GM21360 (cell line): Measurements from ENCODE around the gene GRIN1.
"Not testable (repeated sequence)": the region's sequence is repeated elsewhere in the genome, so short reads cannot be mapped to it uniquely, and the experiment has no call there.

Source experiments
- ATAC-seq: cut with Tn5 transposase; IDR thresholded peaks from one replicate; pipeline ENCODE4 v1.9.1; 2021; ENCODE audit warnings: mild to moderate bottlenecking, moderate library complexity; ENCODE audit not compliant: unreplicated experiment

GRIN1 gene

DNA sequence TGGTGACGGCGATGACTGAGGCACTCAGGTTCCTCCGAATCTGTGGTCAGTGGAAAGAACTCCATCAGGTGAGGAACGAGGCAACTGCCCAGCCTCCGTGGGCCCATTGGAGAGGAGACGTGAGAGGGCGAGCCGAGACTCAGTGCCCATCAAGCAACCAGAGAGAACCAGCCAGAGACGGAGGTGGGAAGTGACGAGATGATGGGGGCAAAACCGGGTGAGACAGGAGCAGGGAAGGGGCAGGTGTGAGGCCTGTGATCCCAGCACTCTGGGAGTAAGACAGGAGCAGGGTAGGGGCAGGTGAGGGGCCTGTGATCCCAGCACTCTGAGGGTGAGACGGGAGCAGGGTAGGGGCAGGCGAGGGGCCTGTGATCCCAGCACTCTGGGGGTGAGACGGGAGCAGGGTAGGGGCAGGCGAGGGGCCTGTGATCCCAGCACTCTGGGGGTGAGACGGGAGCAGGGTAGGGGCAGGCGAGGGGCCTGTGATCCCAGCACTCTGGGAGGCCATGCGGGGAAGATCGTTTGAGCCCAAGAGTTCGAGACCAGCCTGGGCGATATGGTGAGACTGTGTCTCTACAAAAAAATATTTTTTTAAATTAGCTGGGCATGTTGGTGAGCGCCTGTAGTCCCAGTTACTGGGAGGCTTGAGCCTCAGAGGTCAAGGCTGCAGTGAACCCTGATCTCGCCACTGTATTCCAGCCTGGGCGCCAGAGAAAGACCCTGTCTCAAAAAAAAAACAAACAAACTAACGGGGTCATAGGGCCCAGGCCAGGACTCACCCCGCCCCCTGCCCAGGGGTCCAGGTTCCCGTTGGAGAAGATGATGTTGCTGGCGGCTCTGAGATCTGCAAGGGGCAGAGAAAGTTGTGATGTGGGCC, 27.8 kb upstream of the GRIN1 start:
- ATAC-seq: no peak

DNA sequence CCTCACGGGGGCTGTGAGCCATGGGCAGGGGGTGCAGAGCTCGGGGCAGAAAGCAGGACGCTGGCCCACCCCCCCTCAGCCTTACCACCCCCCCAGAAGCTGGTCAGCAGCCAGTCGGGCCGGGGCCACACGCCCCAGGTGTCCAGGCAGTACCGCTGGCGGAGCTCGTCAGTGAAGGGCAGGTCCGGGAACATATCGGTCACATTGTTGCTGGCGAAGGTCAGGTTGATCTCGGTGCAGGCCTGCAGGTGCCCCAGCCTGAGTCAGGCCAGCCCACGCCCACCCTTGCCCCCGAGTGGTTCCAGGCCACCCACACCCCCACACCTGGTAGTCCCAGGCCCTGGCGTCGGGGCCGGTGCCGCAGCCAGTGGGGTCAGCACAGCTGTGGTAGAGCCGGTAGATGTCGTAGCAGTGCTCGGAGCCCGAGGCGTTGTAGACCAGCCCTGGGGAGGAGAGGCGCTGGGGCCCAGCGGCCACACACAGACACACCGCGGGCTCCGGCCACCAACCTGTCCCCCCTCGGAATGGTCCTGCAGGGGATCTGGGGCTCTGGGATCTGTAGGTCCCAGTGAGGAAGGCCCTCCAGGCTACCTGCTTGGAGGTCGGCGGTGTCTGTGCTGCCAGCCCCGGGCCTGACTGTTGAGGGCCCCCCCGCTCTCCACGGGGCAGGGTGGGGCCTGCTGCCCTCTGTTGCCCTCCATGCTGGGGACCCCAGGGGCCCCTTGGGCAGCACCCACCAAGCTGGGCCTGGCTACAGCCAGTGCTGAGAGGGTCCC, 27.0 kb upstream of the GRIN1 start:
- ATAC-seq: no peak

DNA sequence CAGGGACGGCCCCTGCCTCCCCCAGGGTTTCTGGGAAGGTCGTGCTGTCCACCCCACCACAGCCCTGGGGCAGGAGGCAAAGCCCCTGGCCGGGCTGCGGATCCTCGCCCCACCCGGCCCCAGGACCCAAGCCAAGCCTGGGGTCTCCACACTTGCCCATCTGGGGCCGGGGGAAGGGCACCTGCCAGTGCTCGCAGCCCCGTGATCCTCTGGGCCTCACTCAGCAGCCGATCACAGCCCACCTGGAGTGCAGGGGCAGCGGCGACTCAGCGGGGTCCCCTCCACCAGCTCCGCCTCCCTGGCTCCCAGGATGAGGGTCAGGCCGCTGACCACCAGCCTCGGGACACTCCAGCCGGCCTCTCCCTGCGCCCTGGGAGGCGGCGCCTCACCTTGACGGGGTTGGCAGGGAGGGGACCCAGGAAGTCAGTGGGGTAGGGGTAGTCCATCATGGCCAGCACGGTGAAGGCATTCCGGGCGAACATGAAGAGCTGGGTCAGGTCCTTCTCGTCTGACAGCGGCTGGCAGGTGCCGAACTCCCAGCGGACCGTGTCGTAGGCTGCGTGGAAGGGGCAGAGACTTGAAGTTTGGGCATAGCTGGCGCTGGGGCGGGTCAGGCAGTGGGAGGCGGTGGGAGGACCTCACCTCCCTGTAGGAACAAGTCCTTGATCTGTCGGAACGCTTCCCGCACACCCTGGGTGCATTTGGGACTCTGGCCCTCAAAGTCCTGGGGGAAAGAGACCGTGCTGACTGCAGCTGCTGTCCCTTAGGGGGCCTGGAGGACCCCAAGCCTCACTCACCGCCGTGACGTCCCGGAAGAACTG, 26.2 kb upstream of the GRIN1 start:
- no peak for ATAC-seq

DNA sequence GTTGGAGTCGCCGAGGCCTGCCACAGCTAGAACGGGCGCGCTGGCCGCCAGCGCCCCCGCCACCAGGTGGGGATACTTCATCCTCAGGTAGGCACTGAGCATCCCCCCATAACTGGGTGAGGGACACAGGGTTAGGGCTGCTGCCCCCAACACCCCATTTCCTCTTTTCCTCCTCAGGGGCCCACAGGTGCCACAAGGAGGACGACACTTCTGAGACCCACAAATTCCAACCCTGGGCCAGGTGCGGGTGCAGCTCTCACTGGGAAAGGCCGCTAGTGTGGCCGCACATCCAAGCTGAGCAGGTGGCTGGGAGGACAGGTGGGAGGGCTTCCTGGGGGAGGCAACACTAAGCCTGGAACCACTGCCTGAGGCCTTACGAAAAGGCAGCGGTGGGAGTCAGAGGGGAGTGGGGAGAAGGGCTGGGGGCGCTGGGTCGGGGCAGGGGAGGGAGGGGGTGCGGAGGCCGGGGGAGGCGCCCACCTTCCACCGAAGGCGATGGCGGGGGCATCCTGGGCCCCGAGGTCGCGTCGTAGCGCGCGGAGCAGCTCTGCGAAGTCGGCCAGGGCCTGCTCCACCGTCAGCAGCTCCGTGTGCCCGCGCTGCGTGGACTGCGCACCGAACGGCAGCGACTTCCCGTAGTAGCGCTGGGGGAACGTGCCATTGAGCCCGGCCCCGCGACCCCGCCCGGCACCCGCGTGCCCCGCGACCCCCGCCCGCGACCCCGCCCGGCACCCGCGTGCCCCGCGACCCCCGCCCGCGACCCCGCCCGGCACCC, 25.4 kb upstream of the GRIN1 start:
- ATAC-seq: no peak

DNA sequence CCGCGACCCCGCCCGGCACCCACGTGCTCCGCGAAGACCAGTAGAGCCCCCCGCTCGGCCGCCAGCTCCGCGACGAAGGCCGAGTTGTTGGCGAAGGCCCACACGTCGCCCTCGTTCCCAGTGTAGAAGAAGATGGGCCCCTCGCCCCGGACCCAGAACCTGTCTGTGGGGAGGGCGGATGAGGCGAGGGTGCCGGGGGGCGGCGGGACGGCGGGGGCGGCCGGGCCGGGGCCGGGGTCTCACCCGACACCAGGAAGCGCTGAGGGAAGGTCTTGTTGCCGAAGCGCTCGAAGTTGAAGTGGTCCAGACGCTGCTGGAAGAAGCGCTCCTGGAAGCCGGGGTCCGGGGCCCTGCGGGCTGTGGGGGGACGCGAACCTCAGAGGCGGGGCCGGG, 24.7 kb upstream of the GRIN1 start:
- no peak for ATAC-seq

DNA sequence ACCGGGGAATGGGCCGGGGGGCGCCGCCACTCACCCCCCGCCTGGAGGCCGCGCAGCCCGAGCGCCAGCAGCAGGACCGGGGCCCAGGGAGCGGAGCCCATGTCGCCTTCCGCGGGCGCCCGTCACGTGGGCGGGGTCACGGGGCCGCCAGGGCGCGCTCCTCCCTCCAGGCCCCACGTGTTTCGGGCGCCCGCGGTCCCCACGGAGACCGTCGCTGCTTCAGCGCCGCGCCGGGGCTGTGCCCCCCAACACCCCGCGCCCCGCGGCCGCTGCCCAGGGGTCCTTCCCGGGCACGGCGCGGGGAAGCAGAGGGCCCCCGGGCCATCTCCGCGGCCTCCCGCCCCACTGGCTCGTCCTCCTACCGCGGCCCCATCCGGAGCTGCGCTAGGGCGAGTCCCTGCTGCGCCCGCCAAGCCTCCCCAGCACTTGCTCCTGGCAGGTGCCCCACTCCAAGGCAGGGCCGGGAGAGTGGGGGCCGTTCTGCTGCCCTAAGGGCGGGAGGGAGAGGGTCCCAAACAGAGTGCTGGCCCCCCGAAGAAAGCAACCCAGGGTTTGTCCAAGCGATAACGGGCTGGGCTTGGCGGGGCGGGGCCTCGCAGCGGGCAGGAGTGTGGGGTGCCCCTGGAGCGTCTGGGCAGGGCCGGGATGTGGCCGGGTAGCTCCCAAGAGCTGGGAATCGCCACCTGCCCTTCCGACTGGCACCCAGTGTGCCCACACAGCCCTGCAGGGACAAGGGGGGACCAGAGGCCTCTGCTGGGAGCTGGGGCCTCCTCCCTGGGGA, 24.2 kb upstream of the GRIN1 start, which contains the start of gene DPP7:
Gene DPP7, minus strand, starts transcription at position 121 of the 781 bp plus-strand sequence. Its CDS starts 20 bp downstream, at position 101.
- peak; percentile 62 for ATAC-seq

DNA sequence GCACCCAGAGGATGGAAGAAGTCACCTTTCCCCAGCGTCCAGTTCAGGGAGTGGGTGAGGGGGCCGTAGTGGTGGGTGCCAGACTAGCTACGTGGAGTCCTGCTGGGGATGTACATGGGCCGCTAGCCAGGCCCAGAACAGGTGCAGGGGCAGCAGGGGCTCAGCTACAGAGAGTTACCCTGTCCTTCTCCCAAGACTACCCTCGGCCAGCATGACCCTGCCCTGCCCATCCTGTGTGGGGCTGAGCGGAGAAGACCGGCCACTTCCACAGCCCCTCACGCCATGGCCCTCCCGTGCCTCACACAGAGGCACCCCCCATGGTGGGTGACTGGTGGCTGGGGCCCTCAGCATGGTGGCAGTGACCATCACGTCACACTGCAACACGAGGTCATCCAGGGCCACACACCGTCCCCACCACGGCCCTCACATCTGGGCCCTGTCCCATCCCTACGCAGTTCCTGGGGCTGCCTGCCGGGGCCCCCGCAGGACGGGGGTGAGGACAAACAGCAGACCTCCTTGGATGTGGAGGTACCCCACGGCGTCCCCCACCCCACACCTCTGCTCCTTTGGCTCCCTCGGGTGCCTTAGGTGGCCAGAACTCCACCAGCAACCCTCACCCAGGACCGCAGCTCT, 23.4 kb upstream of the GRIN1 start:
- no peak for ATAC-seq

DNA sequence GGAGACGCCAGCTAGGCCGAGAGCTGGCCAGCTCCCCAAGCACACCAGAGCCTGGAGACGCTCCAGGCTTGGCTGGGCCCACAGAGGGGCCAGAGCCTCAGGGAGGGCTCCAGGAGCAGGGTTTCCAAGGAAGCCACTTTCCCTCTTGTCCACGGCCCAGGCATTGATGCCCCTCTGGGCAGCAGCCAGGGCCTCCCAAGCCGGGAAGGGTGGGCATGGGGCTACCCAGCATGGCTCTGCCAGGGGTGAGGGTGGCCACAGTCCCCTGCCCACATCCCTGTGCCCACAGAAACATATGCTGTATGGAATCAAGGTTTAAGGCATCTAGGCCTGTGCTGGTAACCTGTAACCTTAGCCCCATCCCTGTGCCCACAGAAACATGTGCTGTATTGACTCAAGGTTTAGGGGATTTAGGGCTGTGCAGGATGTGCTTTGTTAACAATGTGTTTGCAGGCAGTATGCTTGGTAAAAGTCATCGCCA, 22.9 kb upstream of the GRIN1 start:
- ATAC-seq: no peak

DNA sequence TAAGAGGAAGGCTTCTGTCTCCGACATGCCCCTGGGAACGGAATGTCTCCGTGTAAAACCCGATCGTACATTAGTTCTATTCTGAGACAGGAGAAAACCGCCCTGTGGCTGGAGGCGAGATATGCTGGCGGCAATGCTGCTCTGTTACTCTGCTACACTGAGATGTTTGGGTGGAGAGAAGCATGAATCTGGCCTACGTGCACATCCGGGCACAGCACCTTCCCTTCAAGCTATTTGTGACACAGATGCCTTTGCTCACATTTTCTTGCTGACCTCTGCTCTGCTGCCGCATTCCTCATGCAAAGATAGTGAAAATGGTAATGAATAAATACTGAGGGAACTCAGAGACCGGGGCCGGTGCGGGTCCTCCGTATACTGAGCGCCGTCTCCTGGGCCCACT, 22.2 kb upstream of the GRIN1 start:
- ATAC-seq: no peak

DNA sequence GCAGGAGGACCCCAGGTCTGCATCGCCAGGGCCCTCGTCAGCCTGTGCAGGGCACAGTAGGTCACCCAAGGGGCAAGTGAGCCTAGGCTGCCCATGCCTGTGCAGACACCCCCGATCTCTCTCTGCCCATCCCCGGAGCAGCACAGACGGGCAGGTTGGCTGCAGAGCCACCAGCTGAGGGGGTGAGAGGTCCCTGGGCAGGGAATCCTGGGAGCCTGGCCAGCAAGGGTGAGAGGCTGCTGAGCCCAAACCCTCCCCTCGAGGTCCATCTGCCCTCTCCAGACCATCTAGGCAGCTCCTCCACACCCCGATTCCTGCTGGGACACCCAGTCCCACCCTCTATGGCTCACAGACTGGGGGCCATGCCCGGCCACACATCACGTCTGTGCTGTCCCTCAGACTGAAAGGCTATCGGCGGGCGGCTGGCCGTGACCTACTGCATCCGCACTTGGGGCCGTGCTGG, 21.7 kb upstream of the GRIN1 start:
- ATAC-seq: no peak

DNA sequence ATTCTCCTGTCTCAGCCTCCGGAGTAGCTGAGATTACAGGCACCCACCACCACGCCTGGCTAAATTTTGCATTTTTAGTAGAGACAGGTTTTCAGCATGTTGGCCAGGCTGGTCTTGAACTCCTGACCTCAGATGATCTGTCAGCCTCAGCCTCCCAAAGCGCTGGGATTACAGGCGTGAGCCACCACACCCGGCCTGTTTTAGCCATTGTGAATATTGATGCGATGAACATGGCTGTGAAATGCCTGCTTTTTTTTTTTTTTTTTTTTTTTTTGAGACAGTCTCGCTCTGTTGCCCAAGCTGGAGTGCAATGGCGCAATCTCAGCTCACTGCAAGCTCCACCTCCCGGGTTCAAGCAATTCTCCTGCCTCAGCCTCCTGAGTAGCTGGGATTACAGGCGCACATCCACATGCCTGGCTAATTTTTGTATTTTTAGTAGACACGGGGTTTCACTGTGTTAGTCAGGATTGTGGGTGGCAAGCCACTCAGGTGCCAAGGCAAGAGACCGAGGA, 20.8 kb upstream of the GRIN1 start:
- ATAC-seq: not testable (repeated sequence)

DNA sequence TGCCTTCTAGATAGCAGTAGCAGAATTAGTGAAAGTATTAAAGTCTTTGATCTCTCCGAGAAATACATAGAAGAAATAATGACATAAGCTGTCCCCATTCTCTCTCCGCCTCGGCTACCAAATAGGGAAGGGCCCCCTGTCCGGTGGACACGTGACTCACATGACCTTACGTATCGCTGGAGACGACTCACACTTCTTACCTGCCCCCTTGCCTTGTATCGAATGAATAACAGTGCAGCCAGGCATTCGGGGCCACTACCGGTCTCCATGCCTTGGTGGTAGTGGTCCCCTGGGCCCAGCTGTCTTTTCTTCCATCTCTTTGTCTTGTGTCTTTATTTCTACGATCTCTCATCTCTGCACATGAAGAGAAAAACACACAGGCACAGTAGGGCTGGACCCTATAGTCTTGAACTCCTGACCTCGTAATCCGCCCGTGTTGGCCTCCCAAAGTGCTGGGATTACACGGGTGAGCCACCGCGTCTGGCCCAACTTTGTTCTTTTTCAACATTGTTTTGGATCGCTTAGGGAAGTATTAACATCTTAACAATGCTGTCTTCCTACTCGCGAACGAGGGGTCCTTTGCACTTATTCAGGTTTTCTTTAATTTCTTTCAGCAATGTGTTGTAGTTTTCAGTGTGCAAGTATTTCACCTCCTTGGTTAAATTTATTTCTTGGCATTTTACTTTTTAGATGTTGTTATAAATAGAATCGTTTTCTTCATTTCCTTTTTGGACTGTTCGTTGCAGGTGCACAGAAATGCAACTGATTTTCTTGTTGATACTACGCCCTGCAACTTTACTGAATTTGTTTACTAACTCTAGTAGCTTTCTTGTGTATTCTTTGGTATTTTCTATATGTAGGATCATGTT, 16.8 kb upstream of the GRIN1 start:
- not testable (repeated sequence) for ATAC-seq

DNA sequence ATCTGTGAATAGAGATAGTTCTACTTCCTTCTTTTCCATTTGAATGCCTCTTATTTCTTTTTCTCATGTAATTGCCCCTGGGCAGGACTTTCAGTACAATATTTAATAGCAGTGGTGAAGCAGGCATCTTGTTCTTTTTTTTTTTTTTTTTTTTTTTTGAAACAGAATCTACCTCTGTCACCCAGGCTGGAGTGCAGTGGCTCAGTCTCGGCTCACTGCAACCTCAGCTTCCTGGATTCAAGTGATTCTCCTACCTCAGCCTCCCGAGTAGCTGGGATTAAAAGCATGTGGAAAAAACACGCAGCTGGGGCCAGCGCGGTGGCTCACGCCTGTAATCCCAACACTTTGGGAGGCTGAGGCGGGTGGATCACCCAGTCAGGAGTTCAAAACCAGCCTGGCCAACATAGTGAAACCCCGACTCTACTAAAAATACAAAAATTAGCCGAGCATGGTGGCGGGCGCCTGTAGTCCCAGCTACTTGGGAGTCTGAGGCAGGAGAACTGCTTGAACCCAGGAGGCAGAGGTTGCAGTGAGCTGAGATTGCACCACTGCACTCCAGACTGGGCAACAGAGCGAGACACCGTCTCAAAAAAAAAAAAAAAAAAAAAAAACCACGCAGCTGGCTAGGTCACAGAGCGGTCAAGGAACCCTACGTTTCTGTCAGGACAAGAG, 16.0 kb upstream of the GRIN1 start:
- not testable (repeated sequence) for ATAC-seq

DNA sequence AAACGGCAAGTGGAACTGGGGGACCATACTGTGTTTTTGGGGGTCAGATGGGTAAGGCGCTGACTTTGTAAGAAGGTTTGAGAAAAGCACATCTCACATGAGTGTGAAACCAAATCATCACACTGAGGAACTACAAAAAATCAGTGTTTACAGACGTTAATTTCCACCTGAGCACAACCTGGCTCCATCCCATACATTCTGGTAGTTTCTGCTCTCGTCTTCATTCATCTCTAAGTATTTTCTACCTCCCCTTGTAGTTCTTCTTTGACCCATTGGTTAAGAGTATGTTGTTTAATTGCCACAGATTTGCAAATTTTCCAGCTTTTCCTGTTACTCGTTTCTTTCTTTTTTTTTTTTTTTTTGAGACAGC, 15.5 kb upstream of the GRIN1 start:
- no peak for ATAC-seq

DNA sequence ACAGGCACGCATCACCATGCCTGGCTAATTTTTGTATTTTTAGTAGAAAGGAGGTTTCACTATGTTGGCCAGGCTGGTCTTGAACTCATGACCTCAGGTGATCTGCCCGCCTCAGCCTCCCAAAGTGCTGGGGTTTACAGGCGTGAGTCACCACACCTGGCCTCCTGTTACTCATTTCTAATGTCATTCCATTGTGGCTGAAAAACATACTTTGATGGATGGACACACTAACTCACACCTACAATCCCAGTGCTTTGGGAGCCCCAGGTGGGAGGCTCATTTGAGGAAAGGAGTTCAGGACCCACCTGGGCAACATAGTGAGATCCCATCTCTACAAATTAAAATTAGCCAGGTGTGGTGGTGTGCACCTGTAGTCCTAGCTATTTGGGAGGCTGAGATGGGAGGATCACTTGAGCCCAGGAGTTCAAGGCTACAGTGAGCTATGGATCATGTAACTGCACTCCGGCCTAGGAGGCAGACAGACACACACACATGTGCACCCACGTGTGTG, 14.9 kb upstream of the GRIN1 start:
- not testable (repeated sequence) for ATAC-seq

DNA sequence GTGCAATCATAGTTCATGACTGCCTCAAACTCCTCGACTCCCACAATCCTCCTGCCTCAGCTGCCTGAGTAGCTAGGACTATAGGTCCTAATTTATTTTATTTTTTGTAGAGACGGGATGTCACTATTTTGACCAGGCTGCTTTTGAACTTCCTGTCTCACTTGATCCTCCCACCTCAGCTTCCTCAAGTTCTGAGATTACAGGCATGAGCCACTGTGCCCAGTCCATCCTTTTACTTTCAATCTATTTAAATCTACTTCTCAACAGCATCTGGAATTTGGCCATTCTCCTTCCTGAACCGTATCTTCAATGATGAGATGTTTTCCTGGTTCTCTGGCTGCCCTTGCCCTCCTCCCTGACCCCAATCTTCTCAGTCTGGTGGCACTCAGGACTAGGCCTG, 12.2 kb upstream of the GRIN1 start:
- no peak for ATAC-seq
